Natural killer cell (primary cell): ENCODE results near the gene TMEM59. TPM values are rescaled to one million over a fixed set of nuclear protein-coding genes. Genes with fewer than 3 reads are reported as not detected.

Experiments
- ATAC-seq, 3 donors: fragments of 150-1000 bp in 2 of 3; fragments of 200-7000 bp in 1 of 3; cut with Tn5 transposase; 1 replicate in 1 of 3; 2 replicates in 2 of 3; pipeline ENCODE4 v1.10.0; 2021; ENCODE audit warnings: mild to moderate bottlenecking in 2 of 3, moderate library complexity in 2 of 3
- DNase-seq, 2 donors: peaks; one replicate each; pipeline versions ENCODE4 v3.0.0 to v3.0.0-alpha.2; 2013 to 2021; ENCODE audit warnings: mixed read lengths in 1 of 2
- H3K27ac ChIP-seq: one replicate; pipeline ENCODE4 v1.5.1; 2013; ENCODE audit warnings: mild to moderate bottlenecking, low read length
- H3K27me3 ChIP-seq: one replicate; pipeline ENCODE4 v1.6.1; 2013; ENCODE audit warnings: low read length; ENCODE audit not compliant: control insufficient read depth, insufficient read depth
- H3K36me3 ChIP-seq: one replicate; pipeline ENCODE4 v1.6.1; 2013; ENCODE audit warnings: low read length; ENCODE audit not compliant: control insufficient read depth, insufficient read depth
- H3K4me1 ChIP-seq: one replicate; pipeline ENCODE4 v1.6.1; 2013; ENCODE audit warnings: low read length; ENCODE audit not compliant: control insufficient read depth, insufficient read depth
- H3K4me3 ChIP-seq: one replicate; pipeline ENCODE4 v1.5.1; 2013; ENCODE audit warnings: low read length
- H3K9me3 ChIP-seq: one replicate; pipeline ENCODE4 v1.6.1; 2013; ENCODE audit warnings: low read length; ENCODE audit not compliant: control insufficient read depth, insufficient read depth
- H3K27ac Mint-ChIP-seq, 2 donors: one replicate each; pipeline ENCODE4 v1.8.0; 2022; ENCODE audit warnings: mild to moderate bottlenecking in 2 of 2, mixed read lengths in 2 of 2, moderate library complexity in 1 of 2
- H3K27me3 Mint-ChIP-seq, 2 donors: one replicate each; pipeline ENCODE4 v1.8.0; 2022; ENCODE audit warnings: low read depth in 2 of 2, mixed read lengths in 2 of 2
- H3K36me3 Mint-ChIP-seq: one replicate; pipeline ENCODE4 v1.8.0; 2022; ENCODE audit warnings: mixed read lengths
- H3K4me1 Mint-ChIP-seq, 2 donors: one replicate each; pipeline ENCODE4 v1.8.0; 2022; ENCODE audit warnings: mixed read lengths in 2 of 2
- H3K4me3 Mint-ChIP-seq: one replicate; pipeline ENCODE4 v1.8.0; 2022; ENCODE audit warnings: mild to moderate bottlenecking, moderate library complexity, mixed read lengths
- H3K9me3 Mint-ChIP-seq, 2 donors: one replicate each; pipeline ENCODE4 v1.8.0; 2022; ENCODE audit warnings: mixed read lengths in 2 of 2
- WGBS: methylation state at CpG from one replicate; pipeline ENCODE4 v1.1.7; 2013; ENCODE audit warnings: missing lambda C conversion rate; ENCODE audit not compliant: insufficient coverage; 5-methylcytosine and 5-hydroxymethylcytosine counted together
- intact Hi-C: fragments of 100-400 bp; cut with micrococcal nuclease; formaldehyde crosslinking; loops from one replicate; pipeline ENCODE4 v1.14.2; 2022
- total RNA-seq, 4 donors: library from RNA; stranded (reverse); fragments of 120-200 nt in 1 of 4; gene quantifications; one replicate each; pipeline versions ENCODE4 v1.2.3 to v1.2.4, GENCODE V29; 2013 to 2022
- TF ChIP-seq, protein P1 (sequence below): fragments of 200-600 bp; IDR thresholded peaks from one replicate; pipeline ENCODE4 v1.8.0; 2022; ENCODE audit warnings: antibody characterized with exemption

The TMEM59 gene
- total RNA-seq, 3 donors from 2014 or later (not counting 1 experiment from before 2014, with no cell fraction given): 187 to 202 (median 199) TPM

GRCh38 chr1:54094001-54094729 lies 41.2 kb upstream of the TMEM59 start:
- H3K27me3 Mint-ChIP-seq: no peaks in the 10 kb centered on the region
- H3K36me3 Mint-ChIP-seq: peaks cover 6% of the 10 kb centered on the region
- peaks cover 0 to 6% of the 10 kb centered on the region in 2 donors for H3K4me1 Mint-ChIP-seq
- H3K36me3 ChIP-seq: peaks cover 28% of the 10 kb centered on the region
- no peak overlapping the region for H3K4me3 ChIP-seq
- ATAC-seq (no peak), DNase-seq (no peak)
- H3K27me3 ChIP-seq: no peaks in the 10 kb centered on the region
- H3K9me3 Mint-ChIP-seq: no peaks in the 10 kb centered on the region
- no peak overlapping the region for H3K4me3 Mint-ChIP-seq
- TF ChIP-seq, protein P1, sequence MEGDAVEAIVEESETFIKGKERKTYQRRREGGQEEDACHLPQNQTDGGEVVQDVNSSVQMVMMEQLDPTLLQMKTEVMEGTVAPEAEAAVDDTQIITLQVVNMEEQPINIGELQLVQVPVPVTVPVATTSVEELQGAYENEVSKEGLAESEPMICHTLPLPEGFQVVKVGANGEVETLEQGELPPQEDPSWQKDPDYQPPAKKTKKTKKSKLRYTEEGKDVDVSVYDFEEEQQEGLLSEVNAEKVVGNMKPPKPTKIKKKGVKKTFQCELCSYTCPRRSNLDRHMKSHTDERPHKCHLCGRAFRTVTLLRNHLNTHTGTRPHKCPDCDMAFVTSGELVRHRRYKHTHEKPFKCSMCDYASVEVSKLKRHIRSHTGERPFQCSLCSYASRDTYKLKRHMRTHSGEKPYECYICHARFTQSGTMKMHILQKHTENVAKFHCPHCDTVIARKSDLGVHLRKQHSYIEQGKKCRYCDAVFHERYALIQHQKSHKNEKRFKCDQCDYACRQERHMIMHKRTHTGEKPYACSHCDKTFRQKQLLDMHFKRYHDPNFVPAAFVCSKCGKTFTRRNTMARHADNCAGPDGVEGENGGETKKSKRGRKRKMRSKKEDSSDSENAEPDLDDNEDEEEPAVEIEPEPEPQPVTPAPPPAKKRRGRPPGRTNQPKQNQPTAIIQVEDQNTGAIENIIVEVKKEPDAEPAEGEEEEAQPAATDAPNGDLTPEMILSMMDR: no peak
- no peaks in the 10 kb centered on the region for H3K9me3 ChIP-seq
- peaks cover 4% of the 10 kb centered on the region for H3K4me1 ChIP-seq
- H3K27ac ChIP-seq: no peak overlapping the region
- no peak overlapping the region for H3K27ac Mint-ChIP-seq
- WGBS: 94% methylated on average over 4 of the region's 4 CpGs
- intact Hi-C loops: no loop called here

GRCh38 chr1:54091666-54092065 lies 38.7 kb upstream of the TMEM59 start:
- Histone ChIP-seq H3K9me3 (no peaks in the 10 kb centered on the region), H3K36me3 (peaks cover 22% of the 10 kb centered on the region), H3K27me3 (no peaks in the 10 kb centered on the region), H3K4me1 (peaks cover 4% of the 10 kb centered on the region), H3K27ac (no peak overlapping the region), H3K4me3 (no peak overlapping the region)
- 100% methylated on average over 3 of the region's 3 CpGs for WGBS
- H3K4me3 Mint-ChIP-seq: no peak overlapping the region
- H3K36me3 Mint-ChIP-seq: peaks cover 6% of the 10 kb centered on the region
- H3K9me3 Mint-ChIP-seq: no peaks in the 10 kb centered on the region
- H3K4me1 Mint-ChIP-seq: peaks cover 13 to 14% of the 10 kb centered on the region in 2 donors
- intact Hi-C loops: no loop called here
- H3K27me3 Mint-ChIP-seq: no peaks in the 10 kb centered on the region
- no peak for DNase-seq
- H3K27ac Mint-ChIP-seq: no peak overlapping the region
- ATAC-seq: no peak
- TF ChIP-seq, protein P1: no peak

- H3K9me3 ChIP-seq: no peaks in the 10 kb centered on the region
- no peaks in the 10 kb centered on the region for H3K27me3 Mint-ChIP-seq
- no peaks in the 10 kb centered on the region for H3K4me1 ChIP-seq
- no peak overlapping the region for H3K4me3 ChIP-seq
- DNase-seq (no peak), ATAC-seq (no peak)
- H3K27ac ChIP-seq: no peak overlapping the region
- peaks cover 6% of the 10 kb centered on the region for H3K36me3 Mint-ChIP-seq
- intact Hi-C loops: no loop called here
- no peak overlapping the region for H3K27ac Mint-ChIP-seq
- 75% methylated on average over 3 of the region's 5 CpGs for WGBS
- no peaks in the 10 kb centered on the region for H3K27me3 ChIP-seq
- H3K36me3 ChIP-seq: peaks cover 19% of the 10 kb centered on the region
- H3K9me3 Mint-ChIP-seq: no peaks in the 10 kb centered on the region
- peaks cover 13 to 15% of the 10 kb centered on the region in 2 donors for H3K4me1 Mint-ChIP-seq
- TF ChIP-seq, protein P1: no peak
- no peak overlapping the region for H3K4me3 Mint-ChIP-seq
These were observed 35.4 kb upstream of the TMEM59 start for GRCh38 chr1:54088385-54088784.

- no peak for DNase-seq
- H3K27ac ChIP-seq: no peak overlapping the region
- 100% methylated on average over 1 of the region's 1 CpG for WGBS
- no peak overlapping the region for H3K27ac Mint-ChIP-seq
- H3K4me3 Mint-ChIP-seq: no peak overlapping the region
- peaks cover 19% of the 10 kb centered on the region for H3K36me3 ChIP-seq
- no peaks in the 10 kb centered on the region for H3K4me1 ChIP-seq
- peaks cover 4% of the 10 kb centered on the region for H3K36me3 Mint-ChIP-seq
- H3K4me1 Mint-ChIP-seq: peaks cover 13 to 21% of the 10 kb centered on the region in 2 donors
- TF ChIP-seq, protein P1: no peak
- intact Hi-C loops: no loop called here
- no peaks in the 10 kb centered on the region for H3K27me3 ChIP-seq
- no peak overlapping the region for H3K4me3 ChIP-seq
- H3K27me3 Mint-ChIP-seq: no peaks in the 10 kb centered on the region
- H3K9me3 ChIP-seq: no peaks in the 10 kb centered on the region
- no peaks in the 10 kb centered on the region for H3K9me3 Mint-ChIP-seq
- no peak for ATAC-seq
These were observed 33.8 kb upstream of the TMEM59 start for GRCh38 chr1:54086754-54087153.
